WTC11 (cell line): ENCODE results near the gene PSORS1C1. TPM values are rescaled to one million over a fixed set of nuclear protein-coding genes. Genes with fewer than 3 reads are reported as not detected.
A peak's percentile ranks its signal among the peaks of the same experiment; 100 is the strongest.

ENCODE experiments used
- ATAC-seq: fragments of 200-7000 bp; cut with Tn5 transposase; 2 replicates; pipeline ENCODE4 v1.10.0; 2021; ENCODE audit warnings: mild to moderate bottlenecking, moderate library complexity
- CTCF ChIA-PET: fragments of 300-600 bp; sonication (Branson Sonifier 250); formaldehyde crosslinking; loops from one replicate; lab custom pipeline; 2021; ENCODE audit warnings: antibody characterized with exemption; lab: Charles Lee
- POLR2A ChIA-PET: fragments of 350-600 bp; sonication (Branson Sonifier 250); formaldehyde crosslinking; loops from one replicate; lab custom pipeline; 2021; ENCODE audit warnings: antibody characterized with exemption; lab: Charles Lee
- DNase-seq: peaks from one replicate; pipeline ENCODE4 v3.0.0; 2021; ENCODE audit warnings: low spot score
- H3K27ac Mint-ChIP-seq: 2 replicates; pipeline ENCODE4 v1.8.0; 2021; ENCODE audit warnings: mixed read lengths
- H3K27me3 Mint-ChIP-seq: 2 replicates; pipeline ENCODE4 v1.8.0; 2021; ENCODE audit warnings: low read depth, mild to moderate bottlenecking, moderate library complexity, mixed read lengths
- H3K36me3 Mint-ChIP-seq: 2 replicates; pipeline ENCODE4 v1.8.0; 2021; ENCODE audit warnings: mixed read lengths
- H3K4me1 Mint-ChIP-seq: 2 replicates; pipeline ENCODE4 v1.8.0; 2022; ENCODE audit warnings: mixed read lengths
- H3K4me3 Mint-ChIP-seq: 2 replicates; pipeline ENCODE4 v1.8.0; 2021; ENCODE audit warnings: mild to moderate bottlenecking, moderate library complexity, mixed read lengths
- H3K9me3 Mint-ChIP-seq: 2 replicates; pipeline ENCODE4 v1.8.0; 2021; ENCODE audit warnings: mixed read lengths
- AR ChIP-seq: fragments of 250-450 bp; sonication (Bioruptor Pico); IDR thresholded peaks from 2 replicates; pipeline ENCODE4 v1.9.0; 2021; ENCODE audit warnings: mild to moderate bottlenecking
- ATF3 ChIP-seq: sonication (generic); formaldehyde crosslinking; conservative IDR thresholded peaks from 2 replicates; pipeline ENCODE4 v1.8.1; 2022; ENCODE audit warnings: mild to moderate bottlenecking, missing genetic modification reagents
- E2F5 ChIP-seq: sonication (generic); formaldehyde crosslinking; IDR thresholded peaks from 2 replicates; pipeline ENCODE4 v1.8.1; 2022; ENCODE audit warnings: mild to moderate bottlenecking, moderate library complexity, missing genetic modification reagents
- FOXJ3 ChIP-seq: sonication (generic); formaldehyde crosslinking; IDR thresholded peaks from 2 replicates; pipeline ENCODE4 v1.9.0; 2021; ENCODE audit warnings: missing genetic modification reagents, mild to moderate bottlenecking, borderline replicate concordance
- GTF2I ChIP-seq: fragments of 250-450 bp; sonication (Bioruptor Pico); conservative IDR thresholded peaks from 2 replicates; pipeline ENCODE4 v1.4.0; 2021; ENCODE audit warnings: mild to moderate bottlenecking
- HMGXB4 ChIP-seq: sonication (generic); formaldehyde crosslinking; IDR thresholded peaks from 2 replicates; pipeline ENCODE4 v1.8.1; 2023; ENCODE audit warnings: mild to moderate bottlenecking, moderate library complexity, missing genetic modification reagents
- MLX ChIP-seq: sonication (generic); formaldehyde crosslinking; IDR thresholded peaks from 2 replicates; pipeline ENCODE4 v1.8.1; 2023; ENCODE audit warnings: mild to moderate bottlenecking, missing genetic modification reagents, moderate library complexity
- ZBTB43 ChIP-seq: sonication (generic); formaldehyde crosslinking; IDR thresholded peaks from 2 replicates; pipeline ENCODE4 v1.8.1; 2023; ENCODE audit warnings: mild to moderate bottlenecking, missing genetic modification reagents
- ZNF263 ChIP-seq: sonication (generic); formaldehyde crosslinking; IDR thresholded peaks from 2 replicates; pipeline ENCODE4 v1.8.1; 2022; ENCODE audit warnings: low read depth, mild to moderate bottlenecking, moderate library complexity, missing genetic modification reagents
- ZNF281 ChIP-seq: sonication (generic); formaldehyde crosslinking; IDR thresholded peaks from 2 replicates; pipeline ENCODE4 v1.8.0; 2023; ENCODE audit warnings: mild to moderate bottlenecking, missing genetic modification reagents
- total RNA-seq: library from RNA; stranded (reverse); gene quantifications from 3 replicates; pipeline ENCODE4 v1.2.3, GENCODE V29; 2021

Gene PSORS1C1
- total RNA-seq, 1 experiment from 2014 or later, result 0.66 TPM

GRCh38 chr6:31092238-31092637 lies 22.4 kb upstream of the PSORS1C1 start:
- no peak for TF ChIP-seq ATF3
- peak; percentile 59; the same call in 1 of the 2 replicates for TF ChIP-seq GTF2I
- Mint-ChIP-seq H3K27ac (no peak overlapping the region), H3K4me3 (no peak overlapping the region), H3K27me3 (no peaks in the 10 kb centered on the region), H3K36me3 (no peaks in the 10 kb centered on the region), H3K4me1 (peaks cover 21% of the 10 kb centered on the region), H3K9me3 (no peaks in the 10 kb centered on the region)
- ChIA-PET POLR2A (no interaction called here), CTCF (interaction anchor here (0.8 to 2.6 kb wide), 3 partner anchors 9 to 420 kb away, joined by 3 to 12 read pairs (median 3); partner anchors contain the start of gene DHX16)
- DNase-seq (no peak), ATAC-seq (no peak)

GRCh38 chr6:31092769-31093505 lies 21.7 kb upstream of the PSORS1C1 start:
- H3K27ac Mint-ChIP-seq, result no peak overlapping the region
- no peaks in the 10 kb centered on the region for H3K36me3 Mint-ChIP-seq
- H3K4me3 Mint-ChIP-seq, result no peak overlapping the region
- no peaks in the 10 kb centered on the region for H3K27me3 Mint-ChIP-seq
- CTCF ChIA-PET, result interaction anchor here (0.7 to 2.8 kb wide), 7 partner anchors 9 to 177 kb away, joined by 3 to 10 read pairs (median 4); partner anchors contain the start of gene PSORS1C1
- H3K9me3 Mint-ChIP-seq, result no peaks in the 10 kb centered on the region
- no peak for TF ChIP-seq FOXJ3 (CRISPR knock-in tag)
- TF ChIP-seq E2F5 (CRISPR knock-in tag), result no peak
- no peak for TF ChIP-seq AR (CRISPR knock-in tag)
- no peak for TF ChIP-seq ZNF281 (CRISPR knock-in tag)
- TF ChIP-seq MLX (CRISPR knock-in tag), result no peak
- TF ChIP-seq HMGXB4, result no peak
- TF ChIP-seq ZBTB43, result no peak
- no peak for TF ChIP-seq ZNF263 (CRISPR knock-in tag)
- peaks cover 19% of the 10 kb centered on the region for H3K4me1 Mint-ChIP-seq
- POLR2A ChIA-PET, result no interaction called here
- no peak for DNase-seq
- ATAC-seq, result no peak
